HepG2 (cell line): ENCODE data around the gene IL6R. TPM values are rescaled to one million over a fixed set of nuclear protein-coding genes. Genes with fewer than 3 reads are reported as not detected.

Experiments used
- GPN1 ChIP-seq: sonication (generic); formaldehyde crosslinking; IDR thresholded peaks from 2 replicates; pipeline ENCODE4 v1.5.1; 2020; ENCODE audit warnings: missing genetic modification reagents, borderline replicate concordance
- NFE2L2 ChIP-seq: fragments of 150-350 bp; IDR thresholded peaks from 2 replicates; pipeline ENCODE4 v1.6.1; 2014; ENCODE audit warnings: low read length
- TBL1XR1 ChIP-seq: fragments of 150-350 bp; IDR thresholded peaks from 2 replicates; pipeline ENCODE4 v1.6.1; 2014; ENCODE audit warnings: borderline replicate concordance, low read length; ENCODE audit not compliant: partially characterized antibody
- ZNF263 ChIP-seq: sonication (generic); formaldehyde crosslinking; IDR thresholded peaks from 2 replicates; pipeline ENCODE4 v1.4.0; 2020; ENCODE audit warnings: missing genetic modification reagents
- polyA plus RNA-seq, 8 experiments: library from polyadenylated mRNA; depleted of rRNA in 3 of 8; stranded (reverse) in 7 of 8; unstranded in 1 of 8; fragments of >200 nt; fragmentation: Illumina TruSeq in 4 of 8; extraction: Trizol in 4 of 8; gene quantifications; 2 replicates each; pipeline versions ENCODE4 v1.2.1 to v1.2.3, GENCODE V29; 2011 to 2016; ENCODE audit warnings: low read depth in 4 of 8, missing spikeins in 1 of 8, mixed read lengths in 1 of 8; ENCODE audit not compliant: insufficient read depth in 1 of 8
- total RNA-seq, 5 experiments: library from RNA; depleted of rRNA; stranded (reverse); fragments of >200 nt; fragmentation: Illumina TruSeq; extraction: Trizol; gene quantifications; 2 replicates each; pipeline ENCODE4 v1.2.3, GENCODE V29; 2016; ENCODE audit warnings: low read depth in 1 of 5
- TF ChIP-seq, protein P1 (sequence below): sonication (generic); formaldehyde crosslinking; IDR thresholded peaks from 2 replicates; pipeline ENCODE4 v1.8.0; 2022; ENCODE audit warnings: mild to moderate bottlenecking, missing genetic modification reagents, moderate library complexity
- TF ChIP-seq, protein P2 (sequence below): IDR thresholded peaks from 2 replicates; pipeline ENCODE4 v1.6.1; 2018; ENCODE audit warnings: missing genetic modification reagents, mild to moderate bottlenecking, missing compliant biosample characterization
- TF ChIP-seq, protein P3 (sequence below): IDR thresholded peaks from 2 replicates; pipeline ENCODE4 v1.6.1; 2016; ENCODE audit warnings: low read depth, control low read depth
- TF ChIP-seq, protein P4 (sequence below), 2 experiments: sonication (generic) in 1 of 2; formaldehyde crosslinking in 1 of 2; IDR thresholded peaks; 2 replicates each; pipeline versions ENCODE4 v1.6.1 to v1.9.0; 2014 to 2022; ENCODE audit warnings: antibody characterized with exemption in 1 of 2, borderline replicate concordance in 1 of 2, inconsistent platforms in 1 of 2, low read depth in 1 of 2, missing genetic modification reagents in 1 of 2
- TF ChIP-seq, protein P5 (sequence below): sonication (generic); formaldehyde crosslinking; IDR thresholded peaks from 2 replicates; pipeline ENCODE4 v1.8.1; 2023; ENCODE audit warnings: mild to moderate bottlenecking, missing genetic modification reagents
- TF ChIP-seq, protein P6 (sequence below), 2 experiments: sonication (generic) in 1 of 2; formaldehyde crosslinking in 1 of 2; IDR thresholded peaks; 2 replicates each; pipeline versions ENCODE4 v1.4.0 to v1.6.1; 2016 to 2020; ENCODE audit warnings: borderline replicate concordance in 1 of 2, low read depth in 1 of 2, mild to moderate bottlenecking in 1 of 2, missing genetic modification reagents in 1 of 2

The IL6R gene
- total and polyA plus RNA-seq, 2 of the 13 experiments (the other 11 are each of a cell fraction or from before 2014, with no cell fraction given) = 5.0 to 24.5 TPM

DNA sequence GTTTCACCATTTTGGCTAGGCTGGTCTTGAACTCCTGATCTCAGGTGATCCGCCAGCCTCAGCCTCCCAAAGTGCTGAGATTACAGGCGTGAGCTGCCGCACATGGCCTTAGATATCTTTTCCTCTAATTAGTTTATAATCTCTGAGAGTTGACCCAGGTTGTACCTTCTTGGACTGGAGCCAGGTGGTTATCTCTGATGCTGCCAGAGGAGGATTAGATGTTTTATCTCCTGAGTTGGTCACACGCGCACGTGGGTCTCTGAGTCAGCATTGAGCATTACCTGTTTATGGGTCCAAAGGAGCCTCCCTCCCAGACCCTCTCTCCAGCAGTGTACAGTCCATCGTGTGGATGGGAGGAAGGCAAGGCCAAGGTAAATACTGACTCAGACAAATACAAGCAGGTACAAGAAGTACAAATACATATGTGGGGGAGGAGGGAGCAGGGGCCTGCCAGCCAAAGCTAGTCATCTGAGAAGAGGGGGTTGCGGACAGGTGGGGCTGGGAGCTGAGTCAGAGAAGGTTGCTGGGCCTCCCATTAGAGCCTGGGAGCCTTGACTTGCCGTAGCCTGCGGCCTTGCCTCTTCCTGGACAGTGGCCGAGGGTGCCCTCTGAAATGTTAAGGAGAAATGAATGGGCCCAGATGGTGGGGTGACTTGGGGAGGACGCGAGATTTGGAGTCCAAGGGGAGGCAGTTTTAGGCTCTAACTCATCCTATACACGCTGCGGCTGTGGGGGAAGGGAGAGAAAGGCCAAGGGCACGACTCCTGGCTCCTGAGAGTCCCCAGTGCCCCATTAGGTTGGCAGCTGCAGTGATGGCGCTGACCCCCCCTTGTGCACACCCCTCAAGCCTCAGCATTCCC lies 13.1 kb downstream of the IL6R start (continued):
- TF ChIP-seq, protein P1, sequence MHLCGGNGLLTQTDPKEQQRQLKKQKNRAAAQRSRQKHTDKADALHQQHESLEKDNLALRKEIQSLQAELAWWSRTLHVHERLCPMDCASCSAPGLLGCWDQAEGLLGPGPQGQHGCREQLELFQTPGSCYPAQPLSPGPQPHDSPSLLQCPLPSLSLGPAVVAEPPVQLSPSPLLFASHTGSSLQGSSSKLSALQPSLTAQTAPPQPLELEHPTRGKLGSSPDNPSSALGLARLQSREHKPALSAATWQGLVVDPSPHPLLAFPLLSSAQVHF (CRISPR knock-in tag) = no peak
- TF ChIP-seq NFE2L2 (0 out of 2 replicates have a peak, but pooled peaks have one; percentile 11), ZNF263 (CRISPR knock-in tag) (peak; percentile 84), TBL1XR1 (peak; percentile 79), GPN1 (no peak)
- TF ChIP-seq, protein P2, sequence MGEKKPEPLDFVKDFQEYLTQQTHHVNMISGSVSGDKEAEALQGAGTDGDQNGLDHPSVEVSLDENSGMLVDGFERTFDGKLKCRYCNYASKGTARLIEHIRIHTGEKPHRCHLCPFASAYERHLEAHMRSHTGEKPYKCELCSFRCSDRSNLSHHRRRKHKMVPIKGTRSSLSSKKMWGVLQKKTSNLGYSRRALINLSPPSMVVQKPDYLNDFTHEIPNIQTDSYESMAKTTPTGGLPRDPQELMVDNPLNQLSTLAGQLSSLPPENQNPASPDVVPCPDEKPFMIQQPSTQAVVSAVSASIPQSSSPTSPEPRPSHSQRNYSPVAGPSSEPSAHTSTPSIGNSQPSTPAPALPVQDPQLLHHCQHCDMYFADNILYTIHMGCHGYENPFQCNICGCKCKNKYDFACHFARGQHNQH (CRISPR knock-in tag) = peak; percentile 97
- TF ChIP-seq, protein P3, sequence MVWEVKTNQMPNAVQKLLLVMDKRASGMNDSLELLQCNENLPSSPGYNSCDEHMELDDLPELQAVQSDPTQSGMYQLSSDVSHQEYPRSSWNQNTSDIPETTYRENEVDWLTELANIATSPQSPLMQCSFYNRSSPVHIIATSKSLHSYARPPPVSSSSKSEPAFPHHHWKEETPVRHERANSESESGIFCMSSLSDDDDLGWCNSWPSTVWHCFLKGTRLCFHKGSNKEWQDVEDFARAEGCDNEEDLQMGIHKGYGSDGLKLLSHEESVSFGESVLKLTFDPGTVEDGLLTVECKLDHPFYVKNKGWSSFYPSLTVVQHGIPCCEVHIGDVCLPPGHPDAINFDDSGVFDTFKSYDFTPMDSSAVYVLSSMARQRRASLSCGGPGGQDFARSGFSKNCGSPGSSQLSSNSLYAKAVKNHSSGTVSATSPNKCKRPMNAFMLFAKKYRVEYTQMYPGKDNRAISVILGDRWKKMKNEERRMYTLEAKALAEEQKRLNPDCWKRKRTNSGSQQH (CRISPR knock-in tag) = 0 out of 2 replicates have a peak, but pooled peaks have one; percentile 40
- TF ChIP-seq, protein P4, sequence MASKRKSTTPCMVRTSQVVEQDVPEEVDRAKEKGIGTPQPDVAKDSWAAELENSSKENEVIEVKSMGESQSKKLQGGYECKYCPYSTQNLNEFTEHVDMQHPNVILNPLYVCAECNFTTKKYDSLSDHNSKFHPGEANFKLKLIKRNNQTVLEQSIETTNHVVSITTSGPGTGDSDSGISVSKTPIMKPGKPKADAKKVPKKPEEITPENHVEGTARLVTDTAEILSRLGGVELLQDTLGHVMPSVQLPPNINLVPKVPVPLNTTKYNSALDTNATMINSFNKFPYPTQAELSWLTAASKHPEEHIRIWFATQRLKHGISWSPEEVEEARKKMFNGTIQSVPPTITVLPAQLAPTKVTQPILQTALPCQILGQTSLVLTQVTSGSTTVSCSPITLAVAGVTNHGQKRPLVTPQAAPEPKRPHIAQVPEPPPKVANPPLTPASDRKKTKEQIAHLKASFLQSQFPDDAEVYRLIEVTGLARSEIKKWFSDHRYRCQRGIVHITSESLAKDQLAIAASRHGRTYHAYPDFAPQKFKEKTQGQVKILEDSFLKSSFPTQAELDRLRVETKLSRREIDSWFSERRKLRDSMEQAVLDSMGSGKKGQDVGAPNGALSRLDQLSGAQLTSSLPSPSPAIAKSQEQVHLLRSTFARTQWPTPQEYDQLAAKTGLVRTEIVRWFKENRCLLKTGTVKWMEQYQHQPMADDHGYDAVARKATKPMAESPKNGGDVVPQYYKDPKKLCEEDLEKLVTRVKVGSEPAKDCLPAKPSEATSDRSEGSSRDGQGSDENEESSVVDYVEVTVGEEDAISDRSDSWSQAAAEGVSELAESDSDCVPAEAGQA (IDR thresholded peaks at IDR 0.05; ENCODE audit: low read depth) = 0 out of 2 replicates have a peak, but pooled peaks have one; percentile 17
- TF ChIP-seq, protein P4 (CRISPR knock-in tag; IDR thresholded peaks at IDR 0.05; ENCODE audit: borderline replicate concordance) = no peak
- TF ChIP-seq, protein P5, sequence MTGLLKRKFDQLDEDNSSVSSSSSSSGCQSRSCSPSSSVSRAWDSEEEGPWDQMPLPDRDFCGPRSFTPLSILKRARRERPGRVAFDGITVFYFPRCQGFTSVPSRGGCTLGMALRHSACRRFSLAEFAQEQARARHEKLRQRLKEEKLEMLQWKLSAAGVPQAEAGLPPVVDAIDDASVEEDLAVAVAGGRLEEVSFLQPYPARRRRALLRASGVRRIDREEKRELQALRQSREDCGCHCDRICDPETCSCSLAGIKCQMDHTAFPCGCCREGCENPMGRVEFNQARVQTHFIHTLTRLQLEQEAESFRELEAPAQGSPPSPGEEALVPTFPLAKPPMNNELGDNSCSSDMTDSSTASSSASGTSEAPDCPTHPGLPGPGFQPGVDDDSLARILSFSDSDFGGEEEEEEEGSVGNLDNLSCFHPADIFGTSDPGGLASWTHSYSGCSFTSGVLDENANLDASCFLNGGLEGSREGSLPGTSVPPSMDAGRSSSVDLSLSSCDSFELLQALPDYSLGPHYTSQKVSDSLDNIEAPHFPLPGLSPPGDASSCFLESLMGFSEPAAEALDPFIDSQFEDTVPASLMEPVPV (CRISPR knock-in tag) = peak; percentile 37; the same call in 1 of the 2 replicates
- TF ChIP-seq, protein P6, sequence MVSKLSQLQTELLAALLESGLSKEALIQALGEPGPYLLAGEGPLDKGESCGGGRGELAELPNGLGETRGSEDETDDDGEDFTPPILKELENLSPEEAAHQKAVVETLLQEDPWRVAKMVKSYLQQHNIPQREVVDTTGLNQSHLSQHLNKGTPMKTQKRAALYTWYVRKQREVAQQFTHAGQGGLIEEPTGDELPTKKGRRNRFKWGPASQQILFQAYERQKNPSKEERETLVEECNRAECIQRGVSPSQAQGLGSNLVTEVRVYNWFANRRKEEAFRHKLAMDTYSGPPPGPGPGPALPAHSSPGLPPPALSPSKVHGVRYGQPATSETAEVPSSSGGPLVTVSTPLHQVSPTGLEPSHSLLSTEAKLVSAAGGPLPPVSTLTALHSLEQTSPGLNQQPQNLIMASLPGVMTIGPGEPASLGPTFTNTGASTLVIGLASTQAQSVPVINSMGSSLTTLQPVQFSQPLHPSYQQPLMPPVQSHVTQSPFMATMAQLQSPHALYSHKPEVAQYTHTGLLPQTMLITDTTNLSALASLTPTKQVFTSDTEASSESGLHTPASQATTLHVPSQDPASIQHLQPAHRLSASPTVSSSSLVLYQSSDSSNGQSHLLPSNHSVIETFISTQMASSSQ (IDR thresholded peaks at IDR 0.05; ENCODE audit: low read depth) = peak; percentile 58
- TF ChIP-seq, protein P6 (CRISPR knock-in tag; IDR thresholded peaks at IDR 0.05; ENCODE audit: borderline replicate concordance) = peak; percentile 85
